CD4-positive, alpha-beta T cell treated with Interleukin-12 subunit alpha and Interleukin-12 subunit beta, for 1 hour (primary cell): ENCODE measurements around the gene UBL5.
"Not testable (repeated sequence)": the region's sequence is repeated elsewhere in the genome, so short reads cannot be mapped to it uniquely, and the experiment has no call there.

ENCODE experiments used
- DNase-seq: peaks from one replicate; pipeline ENCODE4 v3.0.0-alpha.2; 2020

Gene UBL5

GRCh38 chr19:9818175-9818733 is 9.5 kb upstream of the UBL5 start:
- no peak for DNase-seq

- peak; percentile 100 for DNase-seq
Observed at GRCh38 chr19:9818734-9819595, 8.8 kb upstream of the UBL5 start, which contains the start of gene FBXL12. TSS of gene FBXL12 (minus strand) at chr19:9819079. CDS start at chr19:9818813, 266 bp downstream.

- DNase-seq, result no peak
Observed at GRCh38 chr19:9819596-9819909, 8.2 kb upstream of the UBL5 start.

GRCh38 chr19:9820034-9820433 is 7.7 kb upstream of the UBL5 start:
- not testable (repeated sequence) for DNase-seq

GRCh38 chr19:9823816-9824215 is 3.9 kb upstream of the UBL5 start:
- no peak for DNase-seq

- DNase-seq, result no peak
Observed at GRCh38 chr19:9828551-9829063, 889 bp downstream of the UBL5 start.

GRCh38 chr19:9834307-9834725 is 6.6 kb downstream of the UBL5 start:
- DNase-seq, result no peak

- DNase-seq, result peak; percentile 100
Observed at GRCh38 chr19:9834726-9835506, 7.2 kb downstream of the UBL5 start, which contains the start of gene PIN1. TSS of gene PIN1 (plus strand) at chr19:9835318. CDS start at chr19:9835345, 27 bp downstream.

- no peak for DNase-seq
Observed at GRCh38 chr19:9835507-9835949, 7.8 kb downstream of the UBL5 start.

- DNase-seq, result no peak
Observed at GRCh38 chr19:9836021-9836420, 8.3 kb downstream of the UBL5 start.

GRCh38 chr19:9838324-9838723 is 10.6 kb downstream of the UBL5 start:
- DNase-seq, result no peak

GRCh38 chr19:9839415-9839814 is 11.7 kb downstream of the UBL5 start:
- no peak for DNase-seq

- no peak for DNase-seq
Observed at GRCh38 chr19:9842834-9843625, 15.3 kb downstream of the UBL5 start.

GRCh38 chr19:9843626-9844273 is 16.0 kb downstream of the UBL5 start:
- not testable (repeated sequence) for DNase-seq

- DNase-seq, result peak; percentile 36
Observed at GRCh38 chr19:9847087-9847671, 19.5 kb downstream of the UBL5 start.

GRCh38 chr19:9848060-9848459 is 20.3 kb downstream of the UBL5 start:
- peak; percentile 54 for DNase-seq

- no peak for DNase-seq
Observed at GRCh38 chr19:9848762-9849161, 21.0 kb downstream of the UBL5 start.

GRCh38 chr19:9849791-9850190 is 22.1 kb downstream of the UBL5 start:
- no peak for DNase-seq

GRCh38 chr19:9850235-9850959 is 22.7 kb downstream of the UBL5 start:
- no peak for DNase-seq

GRCh38 chr19:9854282-9854846 is 26.6 kb downstream of the UBL5 start:
- no peak for DNase-seq
